ENCODE results near the gene AQP9. TPM values are rescaled to one million over a fixed set of nuclear protein-coding genes. Genes with fewer than 3 reads are reported as not detected.

Gene AQP9
- total and polyA plus RNA-seq, 8 donors, result 0.05 to 2.5 (median 0.29) TPM

DNA sequence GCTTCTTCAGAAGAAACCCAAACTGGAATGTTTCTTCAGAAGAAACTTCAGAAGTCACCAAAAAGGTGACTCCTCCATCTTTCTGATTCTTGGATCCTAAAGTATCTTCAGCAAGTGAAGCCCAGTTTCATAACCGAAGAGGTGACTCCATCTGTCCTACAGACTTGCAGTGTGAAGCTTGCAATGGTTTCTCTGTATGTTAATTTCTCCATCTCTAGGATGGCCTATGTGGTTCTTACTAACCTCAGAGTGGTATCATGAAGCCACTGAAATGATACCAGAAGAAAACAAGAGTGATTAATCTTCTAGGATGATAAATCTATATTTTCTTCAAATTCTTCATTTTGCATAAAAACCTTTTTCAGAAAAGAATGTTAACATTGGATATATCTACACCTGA is 495 bp upstream of the AQP9 start:
- FAIRE-seq (no peak), DNase-seq (no peak), ATAC-seq (no peak)
- Histone ChIP-seq H3K27me3 (no peaks in the 10 kb centered on the region), H3K27ac (no peak overlapping the region), H3K9me3 (no peaks in the 10 kb centered on the region), H3K36me3 (no peaks in the 10 kb centered on the region), H3K4me1 (no peaks in the 10 kb centered on the region), H3K4me3 (no peak overlapping the region)
- TF ChIP-seq, protein P1, sequence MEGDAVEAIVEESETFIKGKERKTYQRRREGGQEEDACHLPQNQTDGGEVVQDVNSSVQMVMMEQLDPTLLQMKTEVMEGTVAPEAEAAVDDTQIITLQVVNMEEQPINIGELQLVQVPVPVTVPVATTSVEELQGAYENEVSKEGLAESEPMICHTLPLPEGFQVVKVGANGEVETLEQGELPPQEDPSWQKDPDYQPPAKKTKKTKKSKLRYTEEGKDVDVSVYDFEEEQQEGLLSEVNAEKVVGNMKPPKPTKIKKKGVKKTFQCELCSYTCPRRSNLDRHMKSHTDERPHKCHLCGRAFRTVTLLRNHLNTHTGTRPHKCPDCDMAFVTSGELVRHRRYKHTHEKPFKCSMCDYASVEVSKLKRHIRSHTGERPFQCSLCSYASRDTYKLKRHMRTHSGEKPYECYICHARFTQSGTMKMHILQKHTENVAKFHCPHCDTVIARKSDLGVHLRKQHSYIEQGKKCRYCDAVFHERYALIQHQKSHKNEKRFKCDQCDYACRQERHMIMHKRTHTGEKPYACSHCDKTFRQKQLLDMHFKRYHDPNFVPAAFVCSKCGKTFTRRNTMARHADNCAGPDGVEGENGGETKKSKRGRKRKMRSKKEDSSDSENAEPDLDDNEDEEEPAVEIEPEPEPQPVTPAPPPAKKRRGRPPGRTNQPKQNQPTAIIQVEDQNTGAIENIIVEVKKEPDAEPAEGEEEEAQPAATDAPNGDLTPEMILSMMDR (IDR thresholded peaks at IDR 0.05), result no peak
- intact Hi-C loops (cut with DNase I), result no loop called here
- 73 to 88% methylated on average over 1 of the region's 1 CpG for WGBS, 2 donors

DNA sequence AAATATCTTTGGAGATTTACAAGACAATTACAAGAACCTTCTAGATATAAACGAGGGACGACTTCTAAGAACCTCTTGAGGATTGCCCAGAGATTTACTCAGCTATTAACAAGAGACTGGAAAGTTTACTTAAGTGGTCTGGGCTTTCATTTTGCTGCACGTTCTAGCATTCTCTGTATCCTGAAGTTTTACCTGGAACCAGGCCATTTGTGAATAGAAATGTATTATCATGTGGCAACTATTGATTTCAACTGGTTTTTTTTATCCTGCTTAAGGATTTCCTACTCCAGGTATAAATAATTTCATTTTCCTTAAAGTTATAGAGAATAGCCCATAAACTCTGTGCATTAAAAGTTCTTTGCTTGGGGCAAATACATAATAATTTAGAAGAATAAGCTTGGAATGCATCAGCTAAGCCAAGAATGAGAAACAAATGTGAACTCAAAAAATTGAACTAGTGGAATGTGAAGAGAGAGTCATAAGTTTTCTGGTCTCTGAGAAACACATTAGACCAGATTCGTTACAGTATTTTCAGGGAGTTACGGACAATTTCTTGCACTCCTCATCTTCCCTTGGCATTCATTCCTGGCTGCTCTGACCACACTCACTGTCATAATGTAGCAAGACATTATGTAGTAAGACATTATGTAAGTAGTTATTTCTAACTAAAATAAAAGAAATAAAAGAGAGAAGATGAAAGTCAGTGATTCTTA is 1.3 kb downstream of the AQP9 start:
- WGBS, 2 donors, result 60 to 67% methylated on average over 5 of the region's 5 CpGs
- Histone ChIP-seq H3K9me3 (no peaks in the 10 kb centered on the region), H3K27ac (no peak overlapping the region), H3K27me3 (no peaks in the 10 kb centered on the region), H3K36me3 (no peaks in the 10 kb centered on the region), H3K4me1 (no peaks in the 10 kb centered on the region), H3K4me3 (no peak overlapping the region)
- TF ChIP-seq, protein P1 (IDR thresholded peaks at IDR 0.05), result no peak
- intact Hi-C loops (cut with DNase I), result no loop called here
- no peak for DNase-seq
- no peak for FAIRE-seq
- ATAC-seq, result peak in 1 of 4 donors; percentile 60

DNA sequence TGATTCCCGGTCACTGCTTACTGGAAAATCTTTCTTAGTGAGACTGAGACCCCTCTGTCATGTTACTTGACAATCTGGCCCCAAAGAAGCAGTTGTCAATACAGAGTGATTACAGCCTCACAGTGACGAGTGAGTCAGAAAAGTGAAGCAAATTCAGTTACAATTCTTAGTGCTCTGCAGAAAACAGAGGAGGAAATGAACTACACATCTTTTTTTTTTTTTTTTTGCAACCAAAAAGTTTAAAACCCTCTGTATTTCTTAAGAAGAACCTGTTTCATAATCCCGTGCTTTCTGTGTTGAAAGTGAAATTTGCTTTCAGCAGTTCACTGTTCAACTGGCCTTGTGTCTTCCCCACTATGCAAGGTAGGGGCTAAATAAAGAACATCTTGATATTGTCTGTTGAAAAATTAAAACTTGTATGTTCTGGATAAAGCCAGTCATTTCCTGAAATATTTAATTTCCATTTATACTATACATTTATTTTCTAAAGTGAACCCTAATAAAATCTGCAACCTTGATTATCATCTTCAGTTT is 1.9 kb downstream of the AQP9 start:
- peak in 2 of 4 donors; percentile 24 to 51 for ATAC-seq
- 67 to 75% methylated on average over 3 of the region's 3 CpGs for WGBS, 2 donors

GRCh38 chr15:58141894-58142293 is 3.7 kb downstream of the AQP9 start:
- DNase-seq (no peak), FAIRE-seq (no peak), ATAC-seq (peak in 2 of 4 donors; percentile 18 to 28)
- WGBS, 2 donors, result 53 to 62% methylated on average over 6 of the region's 6 CpGs
- H3K9me3 ChIP-seq, result no peaks in the 10 kb centered on the region
- no peaks in the 10 kb centered on the region for H3K36me3 ChIP-seq
- no peaks in the 10 kb centered on the region for H3K27me3 ChIP-seq
- TF ChIP-seq, protein P1 (IDR thresholded peaks at IDR 0.05), result no peak
- no peaks in the 10 kb centered on the region for H3K4me1 ChIP-seq
- intact Hi-C loops (cut with DNase I), result no loop called here
- no peak overlapping the region for H3K27ac ChIP-seq
- H3K4me3 ChIP-seq, result no peak overlapping the region

More for the DNA sequence above, 1.9 kb downstream of the AQP9 start:
- Histone ChIP-seq H3K4me1 (no peaks in the 10 kb centered on the region), H3K9me3 (no peaks in the 10 kb centered on the region), H3K36me3 (no peaks in the 10 kb centered on the region), H3K27me3 (no peaks in the 10 kb centered on the region), H3K4me3 (no peak overlapping the region), H3K27ac (no peak overlapping the region)
- DNase-seq (no peak), FAIRE-seq (no peak)
- intact Hi-C loops (cut with DNase I), result no loop called here
- TF ChIP-seq, protein P1 (IDR thresholded peaks at IDR 0.05), result no peak

DNA sequence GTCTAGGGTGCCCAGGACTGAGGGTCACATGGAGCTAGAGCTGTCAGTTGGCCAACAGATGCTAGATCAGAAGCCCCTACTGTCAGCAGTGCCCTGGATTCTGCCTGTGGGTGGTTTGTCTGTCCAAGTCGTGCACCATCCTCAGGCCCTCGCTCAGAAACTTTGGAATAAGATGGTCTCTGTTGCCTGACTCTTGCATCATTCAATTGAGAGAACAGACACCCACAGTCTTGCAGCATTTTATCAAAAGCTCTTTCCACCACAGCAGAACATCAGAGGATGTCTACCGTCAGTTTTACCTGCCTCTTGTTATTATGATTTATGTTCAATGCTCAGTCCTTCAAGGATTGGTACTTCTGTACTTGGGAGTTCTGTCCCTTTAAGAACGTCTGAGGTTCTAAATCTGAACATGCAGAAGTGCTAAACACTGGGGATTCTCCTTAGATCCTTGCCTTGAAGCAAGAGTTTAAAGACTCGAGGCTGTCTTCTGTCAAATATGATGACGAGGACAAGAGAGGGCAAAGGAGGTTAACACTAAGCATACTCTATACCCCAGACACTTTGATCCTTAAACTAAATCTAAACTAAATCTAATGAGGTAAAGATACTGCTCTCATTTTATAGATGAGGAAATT is 4.8 kb downstream of the AQP9 start:
- no peaks in the 10 kb centered on the region for H3K27me3 ChIP-seq
- DNase-seq (no peak), ATAC-seq (no peak), FAIRE-seq (no peak)
- no peaks in the 10 kb centered on the region for H3K9me3 ChIP-seq
- WGBS, 2 donors, result 65 to 67% methylated on average over 6 of the region's 6 CpGs
- no peak overlapping the region for H3K4me3 ChIP-seq
- H3K36me3 ChIP-seq, result no peaks in the 10 kb centered on the region
- no peak overlapping the region for H3K27ac ChIP-seq
- TF ChIP-seq, protein P1 (IDR thresholded peaks at IDR 0.05), result no peak
- intact Hi-C loops (cut with DNase I), result no loop called here
- no peaks in the 10 kb centered on the region for H3K4me1 ChIP-seq

Data from pancreas (tissue), 10 donors.